Aorta (tissue), 5 donors: ENCODE measurements around the gene RCAN1. TPM values are rescaled to one million over a fixed set of nuclear protein-coding genes. Genes with fewer than 3 reads are reported as not detected.
"Not testable (repeated sequence)": the region's sequence is repeated elsewhere in the genome, so short reads cannot be mapped to it uniquely, and the experiment has no call there.

ENCODE experiments used
- ATAC-seq: fragments of 200-7000 bp; cut with Tn5 transposase; one replicate; pipeline ENCODE4 v1.9.1; 2022; ENCODE audit warnings: moderate library complexity; ENCODE audit not compliant: low FRiP score
- DNase-seq, 2 donors: peaks; one replicate each; pipeline ENCODE4 v3.0.0-alpha.2; 2020
- H3K27ac ChIP-seq, 2 donors: one replicate each; pipeline ENCODE4 v1.5.1; 2013; ENCODE audit warnings: low read length in 2 of 2, mild to moderate bottlenecking in 2 of 2, moderate library complexity in 2 of 2, control low read depth in 1 of 2, inconsistent platforms in 1 of 2, low read depth in 1 of 2
- H3K27me3 ChIP-seq, 2 donors: one replicate each; pipeline ENCODE4 v1.6.1; 2013; ENCODE audit warnings: control low read depth in 1 of 2, low read length in 1 of 2, mild to moderate bottlenecking in 1 of 2, moderate library complexity in 1 of 2; ENCODE audit not compliant: insufficient read depth in 2 of 2, control insufficient read depth in 1 of 2
- H3K36me3 ChIP-seq, 2 donors: one replicate each; pipeline ENCODE4 v1.6.1; 2013; ENCODE audit warnings: control low read depth in 1 of 2, low read length in 1 of 2, mild to moderate bottlenecking in 1 of 2; ENCODE audit not compliant: insufficient read depth in 2 of 2, control insufficient read depth in 1 of 2
- H3K4me1 ChIP-seq, 2 donors: one replicate each; pipeline ENCODE4 v1.6.1; 2013; ENCODE audit warnings: low read length in 2 of 2, control low read depth in 1 of 2, mild to moderate bottlenecking in 1 of 2, moderate library complexity in 1 of 2; ENCODE audit not compliant: insufficient read depth in 2 of 2, control insufficient read depth in 1 of 2
- H3K4me3 ChIP-seq, 2 donors: one replicate each; pipeline ENCODE4 v1.5.1; 2013; ENCODE audit warnings: low read length in 2 of 2, control low read depth in 1 of 2, mild to moderate bottlenecking in 1 of 2
- H3K9me3 ChIP-seq: one replicate; pipeline ENCODE4 v1.6.1; 2013; ENCODE audit warnings: mild to moderate bottlenecking, low read length; ENCODE audit not compliant: control insufficient read depth
- WGBS, 2 donors: extraction: QIAGEN DNeasy Blood & Tissue Kit; methylation state at CpG; one replicate each; pipeline ENCODE4 v1.1.7; 2013; 5-methylcytosine and 5-hydroxymethylcytosine counted together
- intact Hi-C, 2 donors: fragments of 100-400 bp; cut with DNase I; formaldehyde crosslinking; loops; one replicate each; pipeline versions ENCODE4 v1.14.2 to v1.15.0; 2022
- polyA plus RNA-seq, 2 donors: library from polyadenylated mRNA; stranded (reverse); fragments of 200-250 nt; gene quantifications; one replicate each; pipeline ENCODE4 v1.2.3, GENCODE V29; 2013
- total RNA-seq, 2 donors: library from RNA; stranded (reverse); fragmentation: NEBNext Ultra II Directional; extraction: Animal tissue kit (Norgen Biotek cat#: 25700); gene quantifications; one replicate each; pipeline ENCODE4 v1.2.1, GENCODE V29; 2021
- donor health status: healthy with polysubstance abuse.
- donor health status: Bipolar disorder and iron deficiency.
- donor health status: DM: no; HTN: no; CAD: no.
- donor health status: DM: no; HTN: no; CAD: no.
- donor health status: DM: yes; HTN: yes; CAD: no.

The RCAN1 gene
- total and polyA plus RNA-seq, 4 donors, result 24.4 to 99.9 (median 40.5) TPM

DNA sequence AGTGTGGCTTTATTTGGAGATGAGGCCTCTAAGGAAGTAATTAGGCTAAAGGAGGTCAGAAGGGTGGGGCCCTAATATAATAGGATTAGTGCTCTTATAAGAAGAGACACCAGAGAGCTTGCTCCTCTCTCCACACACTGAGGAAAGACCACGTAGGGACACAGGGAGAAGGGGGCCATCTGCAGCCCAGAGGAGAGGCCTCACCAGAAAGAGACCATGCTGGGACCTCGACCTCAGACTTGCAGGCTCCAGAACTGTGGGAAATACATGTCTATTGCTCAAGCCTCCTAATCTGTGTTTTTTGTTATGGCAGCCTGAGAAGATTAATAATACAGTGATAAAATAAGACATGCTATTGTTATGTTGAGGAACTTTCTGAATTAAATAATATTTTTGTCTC, 8.3 kb downstream of the RCAN1 start:
- no peak overlapping the region for H3K27ac ChIP-seq
- no peaks in the 10 kb centered on the region for H3K4me1 ChIP-seq
- no peaks in the 10 kb centered on the region for H3K36me3 ChIP-seq
- DNase-seq (no peak), ATAC-seq (no peak)
- intact Hi-C loops, result no loop called here
- 59 to 64% methylated on average over 2 of the region's 2 CpGs for WGBS, 2 donors
- no peak overlapping the region for H3K4me3 ChIP-seq
- H3K27me3 ChIP-seq, result no peaks in the 10 kb centered on the region
- no peaks in the 10 kb centered on the region for H3K9me3 ChIP-seq

DNA sequence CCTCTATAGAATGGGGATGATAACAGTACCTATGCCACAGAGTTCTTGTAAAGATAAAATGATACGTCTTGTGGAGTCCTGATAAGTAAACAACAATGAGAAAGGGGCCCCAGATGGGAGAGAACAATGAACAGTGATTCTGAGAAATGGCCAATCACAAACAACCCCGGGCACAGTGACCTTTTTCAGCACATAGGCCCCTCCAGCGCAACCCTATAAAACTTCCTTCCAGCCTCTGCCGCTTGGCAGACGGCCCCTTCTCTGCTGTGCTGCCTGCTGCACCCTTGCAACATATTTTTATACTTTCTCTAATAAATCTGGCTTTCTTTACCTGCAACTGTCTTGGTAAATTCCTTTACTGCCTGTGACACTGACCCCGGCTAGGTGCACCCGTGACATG, 8.9 kb downstream of the RCAN1 start:
- Histone ChIP-seq H3K4me1 (no peaks in the 10 kb centered on the region), H3K27ac (no peak overlapping the region), H3K36me3 (no peaks in the 10 kb centered on the region), H3K4me3 (no peak overlapping the region), H3K9me3 (no peaks in the 10 kb centered on the region), H3K27me3 (no peaks in the 10 kb centered on the region)
- no peak for ATAC-seq
- no peak for DNase-seq
- intact Hi-C loops, result no loop called here
- 89 to 93% methylated on average over 7 of the region's 7 CpGs for WGBS, 2 donors

DNA sequence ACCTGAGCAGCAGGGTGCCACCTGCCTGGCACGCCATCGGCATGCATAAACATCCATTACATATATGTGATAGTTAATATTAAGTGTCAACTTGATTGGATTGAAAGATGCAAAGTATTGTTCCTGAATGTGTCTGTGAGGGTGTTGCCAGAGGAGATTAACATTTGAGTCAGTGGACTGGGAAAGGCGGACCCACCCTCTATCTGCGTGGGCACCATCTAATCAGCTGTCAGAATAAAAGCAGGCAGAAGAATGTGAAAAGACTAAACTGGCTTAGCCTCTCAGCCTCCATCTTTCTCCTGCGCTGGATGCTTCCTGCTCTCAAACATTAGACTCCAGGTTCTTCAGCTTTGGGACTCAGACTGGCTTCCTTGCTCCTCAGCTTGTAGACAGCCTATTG, 10.0 kb downstream of the RCAN1 start:
- DNase-seq, H3K27ac ChIP-seq, H3K27me3 ChIP-seq, H3K4me1 ChIP-seq, H3K36me3 ChIP-seq, H3K9me3 ChIP-seq, ATAC-seq, H3K4me3 ChIP-seq: not testable (repeated sequence)
- 94% methylated on average over 5 of the region's 5 CpGs for WGBS, 2 donors
- intact Hi-C loops, result loop anchor here in 1 of 2 donors (5.0 kb wide), 1 partner anchor 83 kb away; no protein-coding TSS in a partner anchor

DNA sequence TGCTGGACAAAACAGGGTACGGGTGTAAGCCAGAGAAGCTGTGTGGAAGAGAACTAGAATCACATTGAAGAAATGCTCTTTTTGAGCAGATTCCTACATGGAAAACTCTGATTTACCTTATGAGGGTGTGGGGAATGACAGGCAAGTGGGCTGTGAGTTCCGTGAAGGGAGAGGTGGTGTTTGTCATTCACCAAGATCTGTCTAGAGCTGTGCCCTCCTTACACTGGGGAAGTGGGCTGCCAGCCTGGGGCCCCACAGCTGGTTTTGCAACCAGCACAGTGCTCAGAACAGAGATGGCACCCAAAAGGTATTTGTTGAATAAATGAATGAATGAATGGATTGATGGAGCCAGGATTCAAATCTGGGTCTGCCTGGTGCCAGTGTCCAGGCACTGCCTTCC, 10.4 kb downstream of the RCAN1 start:
- DNase-seq, result no peak
- Histone ChIP-seq H3K36me3 (no peaks in the 10 kb centered on the region), H3K9me3 (no peaks in the 10 kb centered on the region), H3K4me1 (no peaks in the 10 kb centered on the region), H3K4me3 (no peak overlapping the region), H3K27ac (no peak overlapping the region), H3K27me3 (no peaks in the 10 kb centered on the region)
- WGBS, 2 donors, result 87 to 92% methylated on average over 2 of the region's 2 CpGs
- ATAC-seq, result no peak
- intact Hi-C loops, result loop anchor here in 1 of 2 donors (5.0 kb wide), 1 partner anchor 82 kb away; no protein-coding TSS in a partner anchor

DNA sequence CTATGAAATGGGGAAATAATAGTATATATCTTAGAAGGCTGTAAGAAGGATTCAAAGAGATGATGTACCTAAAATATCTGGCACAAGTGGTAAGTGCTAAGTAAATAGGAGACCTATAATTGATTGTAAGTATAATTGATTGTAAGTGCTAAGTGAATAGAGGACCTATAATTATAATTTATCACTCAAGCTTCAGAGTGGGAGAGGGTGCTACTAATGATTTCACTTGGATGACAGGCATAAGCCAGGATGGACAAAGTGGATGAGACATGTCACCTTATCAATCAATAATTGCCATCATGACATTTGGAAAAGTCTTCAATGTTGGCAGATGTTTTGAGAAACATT, 11.2 kb downstream of the RCAN1 start:
- DNase-seq (no peak), ATAC-seq (no peak)
- no peak overlapping the region for H3K27ac ChIP-seq
- H3K27me3 ChIP-seq, result no peaks in the 10 kb centered on the region
- intact Hi-C loops, result loop anchor here (1.0 to 5.0 kb wide), 2 partner anchors 81 to 93 kb away; no protein-coding TSS in a partner anchor
- no peak overlapping the region for H3K4me3 ChIP-seq
- no peaks in the 10 kb centered on the region for H3K4me1 ChIP-seq
- H3K36me3 ChIP-seq, result no peaks in the 10 kb centered on the region
- H3K9me3 ChIP-seq, result no peaks in the 10 kb centered on the region

DNA sequence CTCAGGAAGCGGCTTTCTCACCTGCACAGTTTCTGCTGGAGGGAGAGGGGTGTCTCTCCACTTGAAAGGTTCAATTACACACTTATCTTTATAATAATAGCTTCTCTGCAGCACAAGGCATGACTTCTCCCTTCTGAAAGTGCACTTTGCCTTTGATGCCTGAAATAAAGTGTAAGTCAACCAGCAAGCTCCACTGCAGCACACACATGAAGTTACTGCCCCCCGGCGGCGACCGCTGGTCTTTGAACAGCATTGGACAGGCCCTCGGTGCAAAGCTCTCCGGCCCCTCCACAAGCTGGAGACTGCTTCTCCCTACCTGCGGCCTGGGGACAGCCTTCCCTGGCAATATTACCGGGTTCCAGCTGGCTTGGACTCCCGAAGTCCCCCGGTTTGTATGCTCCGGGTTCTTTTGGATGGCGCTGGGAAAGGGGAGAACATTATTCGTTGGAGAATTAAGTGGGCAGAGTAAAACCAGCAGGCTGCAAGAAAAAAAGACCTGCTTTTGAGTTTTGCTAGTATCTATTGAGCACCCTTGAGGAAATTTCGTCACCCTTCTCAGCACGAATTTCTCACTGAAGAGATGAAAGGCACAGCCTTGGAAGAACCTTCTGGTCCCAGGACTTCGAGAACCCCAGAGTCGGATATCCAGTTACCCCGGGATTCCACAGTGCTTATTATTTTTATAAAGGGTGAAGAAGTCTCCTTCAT, 11.8 kb downstream of the RCAN1 start:
- intact Hi-C loops, result loop anchor here (1.0 to 5.0 kb wide), 2 partner anchors 81 to 93 kb away; no protein-coding TSS in a partner anchor
- Histone ChIP-seq H3K4me1 (no peaks in the 10 kb centered on the region), H3K27me3 (no peaks in the 10 kb centered on the region), H3K27ac (no peak overlapping the region), H3K4me3 (no peak overlapping the region), H3K9me3 (no peaks in the 10 kb centered on the region), H3K36me3 (no peaks in the 10 kb centered on the region)
- peak; percentile 90 to 94 for DNase-seq
- 31 to 32% methylated on average over 19 of the region's 19 CpGs for WGBS, 2 donors
- peak; percentile 93 for ATAC-seq

DNA sequence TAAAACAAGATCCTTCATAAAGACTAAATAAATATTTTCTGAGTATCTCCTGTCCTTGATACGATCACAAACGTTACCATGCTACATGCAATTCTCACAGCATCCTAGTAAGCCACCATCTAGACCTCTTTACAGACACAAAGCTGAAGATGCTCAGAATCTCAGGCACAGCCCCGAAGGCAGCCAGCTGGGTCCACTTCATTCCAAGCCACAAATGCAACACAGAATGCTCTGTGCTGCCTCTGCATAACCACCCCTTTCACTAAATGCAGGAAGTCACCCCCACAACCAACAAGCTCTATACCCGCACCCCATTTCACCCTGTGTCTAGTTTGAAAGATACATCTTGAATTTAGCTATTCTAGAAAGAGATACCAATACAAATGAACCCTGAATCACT, 12.9 kb downstream of the RCAN1 start:
- Histone ChIP-seq H3K27ac (no peak overlapping the region), H3K36me3 (no peaks in the 10 kb centered on the region), H3K4me3 (no peak overlapping the region), H3K9me3 (no peaks in the 10 kb centered on the region), H3K4me1 (no peaks in the 10 kb centered on the region), H3K27me3 (no peaks in the 10 kb centered on the region)
- intact Hi-C loops, result loop anchor here in 1 of 2 donors (5.0 kb wide), 1 partner anchor 80 kb away; no protein-coding TSS in a partner anchor
- WGBS, 2 donors, result 90 to 92% methylated on average over 4 of the region's 4 CpGs
- ATAC-seq (no peak), DNase-seq (no peak)

DNA sequence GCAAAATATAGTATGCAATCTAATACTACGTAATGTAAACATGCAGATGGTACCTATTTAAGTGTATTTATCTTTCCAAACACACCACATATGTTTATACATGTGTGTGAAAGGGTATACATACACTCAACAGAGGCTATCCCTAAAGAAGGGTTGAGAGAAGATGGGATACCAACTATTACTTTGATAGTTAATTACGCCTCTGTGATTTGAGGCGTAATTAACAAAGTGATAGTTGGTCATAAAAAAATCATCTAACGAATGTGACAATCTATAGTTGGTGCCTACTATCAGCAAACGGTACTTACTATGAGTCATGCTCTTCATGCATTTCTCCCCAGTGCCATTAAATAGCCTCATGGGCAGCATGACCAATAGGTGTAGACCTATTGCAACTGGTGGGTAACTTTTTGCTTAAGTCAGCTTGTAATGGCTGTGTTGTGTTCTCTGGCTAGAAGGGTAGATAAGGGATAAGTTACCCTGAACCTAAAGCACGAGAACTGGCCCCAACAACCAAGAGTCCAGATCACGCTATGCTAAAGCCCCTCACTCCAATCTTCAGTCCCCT, 15.3 kb downstream of the RCAN1 start:
- H3K4me3 ChIP-seq, result no peak overlapping the region
- H3K27me3 ChIP-seq, result no peaks in the 10 kb centered on the region
- no peak for ATAC-seq
- no peaks in the 10 kb centered on the region for H3K36me3 ChIP-seq
- no peaks in the 10 kb centered on the region for H3K4me1 ChIP-seq
- WGBS, 2 donors, result 91 to 94% methylated on average over 7 of the region's 7 CpGs
- DNase-seq, result no peak
- no peaks in the 10 kb centered on the region for H3K9me3 ChIP-seq
- no peak overlapping the region for H3K27ac ChIP-seq
- intact Hi-C loops, result loop anchor here in 1 of 2 donors (5.0 kb wide), 1 partner anchor 77 kb away; no protein-coding TSS in a partner anchor

DNA sequence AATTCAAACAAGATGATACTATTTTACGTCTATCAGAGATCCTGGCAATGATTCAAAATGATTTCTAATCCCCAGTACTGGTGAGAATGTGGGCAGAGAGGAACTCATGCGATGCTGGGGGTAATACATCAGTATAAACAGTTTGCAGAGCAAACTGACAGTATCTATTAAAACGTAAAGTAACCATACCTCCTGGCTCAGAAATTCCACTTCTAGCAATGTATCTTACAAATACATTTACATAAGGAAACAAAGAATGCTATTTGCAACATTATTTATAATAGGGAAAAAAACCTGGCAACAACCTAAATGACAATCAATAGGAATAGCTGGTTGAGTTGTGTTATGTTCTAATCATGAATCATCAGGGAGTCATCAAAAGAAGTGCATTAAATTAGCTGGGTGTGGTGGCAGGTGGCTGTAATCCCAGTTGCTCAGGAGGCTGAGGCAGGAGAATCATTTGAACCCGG, 15.9 kb downstream of the RCAN1 start:
- Histone ChIP-seq H3K4me1 (no peaks in the 10 kb centered on the region), H3K9me3 (no peaks in the 10 kb centered on the region), H3K27ac (no peak overlapping the region), H3K4me3 (no peak overlapping the region), H3K27me3 (no peaks in the 10 kb centered on the region), H3K36me3 (no peaks in the 10 kb centered on the region)
- WGBS, 2 donors, result 82 to 83% methylated on average over 4 of the region's 4 CpGs
- intact Hi-C loops, result no loop called here
- DNase-seq (no peak), ATAC-seq (no peak)
